GM21381 (cell line): Measurements from ENCODE around the gene MCTP1.
A peak's percentile ranks its signal among the peaks of the same experiment; 100 is the strongest.
"Not testable (repeated sequence)": the region's sequence is repeated elsewhere in the genome, so short reads cannot be mapped to it uniquely, and the experiment has no call there.

Experiments used
- ATAC-seq: cut with Tn5 transposase; IDR thresholded peaks from one replicate; pipeline ENCODE4 v1.9.1; 2021; ENCODE audit warnings: mild to moderate bottlenecking, moderate library complexity; ENCODE audit not compliant: unreplicated experiment

Gene MCTP1

DNA sequence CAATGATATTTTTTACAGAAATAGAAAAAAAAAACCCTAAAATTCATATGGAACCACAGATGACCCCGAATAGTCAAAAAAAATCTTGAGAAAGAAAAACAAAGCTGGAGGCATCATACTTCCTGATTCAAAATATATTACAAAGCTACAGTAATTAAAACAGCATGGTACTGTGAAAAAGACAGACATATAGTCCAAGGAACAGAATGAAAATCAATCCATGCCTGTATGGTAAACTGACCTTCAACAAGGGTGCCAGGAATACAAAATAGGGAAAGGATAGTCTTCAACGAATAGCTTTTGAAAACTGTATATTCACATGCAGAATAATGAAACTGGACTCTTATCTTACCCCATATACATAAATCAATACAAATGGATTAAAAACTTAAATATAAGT is 307.5 kb downstream of the MCTP1 start:
- no peak for ATAC-seq

DNA sequence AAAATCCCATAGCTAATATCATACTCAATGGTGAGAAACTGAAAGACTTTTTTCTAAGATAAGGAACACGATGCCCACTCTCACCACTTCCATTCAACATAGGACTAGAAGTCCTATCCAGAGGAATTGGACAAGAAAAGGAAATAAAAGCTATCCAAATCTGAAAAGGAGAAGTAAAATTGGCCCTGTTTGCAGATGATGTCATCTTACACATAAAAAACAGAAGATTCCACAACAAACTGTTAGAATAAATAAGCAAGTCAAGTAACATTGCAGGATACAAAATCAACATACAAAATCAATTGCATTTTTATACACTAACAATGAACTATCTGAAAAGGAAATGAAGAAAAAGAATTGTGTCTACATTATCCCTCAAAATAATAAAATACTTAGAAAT is 308.0 kb downstream of the MCTP1 start:
- no peak for ATAC-seq

DNA sequence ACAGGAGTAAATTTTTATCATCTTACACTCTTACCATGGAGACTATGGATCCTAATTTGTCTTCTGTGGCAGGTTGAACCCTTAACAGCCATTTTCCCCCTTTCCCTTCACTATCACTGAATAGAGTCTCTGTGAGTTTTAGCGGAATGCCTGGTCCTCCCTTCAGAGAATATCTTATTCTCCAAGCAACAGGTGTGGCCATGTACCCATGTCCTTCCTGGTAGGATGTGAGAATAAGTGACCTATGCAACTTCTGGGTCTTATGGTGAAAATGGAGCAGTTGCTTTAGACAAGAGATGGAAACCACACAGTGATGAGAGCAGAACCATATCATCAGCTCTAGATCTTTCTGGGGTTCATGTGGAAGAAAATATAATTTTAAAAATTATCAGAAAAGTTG is 312.6 kb downstream of the MCTP1 start:
- ATAC-seq: no peak

DNA sequence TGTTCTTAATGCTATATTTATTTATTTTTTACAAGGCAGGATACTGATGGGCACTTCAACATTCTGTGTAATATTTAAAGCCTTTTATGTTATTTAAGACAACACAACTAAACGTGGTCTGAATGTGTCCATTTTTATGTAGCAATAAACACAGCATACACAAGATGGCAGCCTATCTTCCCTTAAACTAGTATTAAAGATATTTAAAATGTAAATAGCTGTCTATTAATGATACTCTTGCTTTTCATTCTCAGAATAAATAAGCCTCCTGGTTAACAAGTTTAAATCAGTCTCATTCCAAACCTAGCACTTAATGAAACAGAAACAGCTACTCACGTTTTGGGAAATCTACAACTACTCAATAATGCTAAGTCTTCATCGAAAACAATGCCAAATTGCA is 315.7 kb downstream of the MCTP1 start:
- ATAC-seq: no peak

DNA sequence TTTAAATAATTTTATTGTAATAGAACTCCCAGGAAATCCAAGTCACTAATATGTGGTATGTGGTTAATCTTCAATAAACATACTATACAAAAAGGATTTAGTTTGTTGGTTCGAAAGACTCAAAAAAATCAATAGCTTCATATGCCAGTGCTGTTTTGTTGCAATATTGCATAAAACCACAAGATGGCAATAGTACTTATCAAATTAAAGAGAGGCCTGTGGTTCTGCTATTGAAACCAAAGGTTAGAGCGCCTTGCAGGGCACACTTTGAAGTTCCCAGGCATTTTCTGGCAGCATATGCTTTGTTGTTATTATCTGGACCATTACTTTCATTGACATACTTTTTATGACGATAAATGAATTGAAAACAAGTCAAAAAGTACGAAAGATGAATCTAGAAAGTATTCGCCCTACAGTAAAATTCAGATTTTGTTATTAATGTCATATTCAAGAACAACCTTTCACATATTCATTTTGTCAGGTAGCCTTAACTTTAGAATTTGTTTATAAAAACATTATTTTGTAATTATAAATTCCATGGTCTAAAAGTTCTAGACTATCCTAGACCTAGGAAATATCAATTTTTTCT is 316.3 kb downstream of the MCTP1 start:
- ATAC-seq: no peak

DNA sequence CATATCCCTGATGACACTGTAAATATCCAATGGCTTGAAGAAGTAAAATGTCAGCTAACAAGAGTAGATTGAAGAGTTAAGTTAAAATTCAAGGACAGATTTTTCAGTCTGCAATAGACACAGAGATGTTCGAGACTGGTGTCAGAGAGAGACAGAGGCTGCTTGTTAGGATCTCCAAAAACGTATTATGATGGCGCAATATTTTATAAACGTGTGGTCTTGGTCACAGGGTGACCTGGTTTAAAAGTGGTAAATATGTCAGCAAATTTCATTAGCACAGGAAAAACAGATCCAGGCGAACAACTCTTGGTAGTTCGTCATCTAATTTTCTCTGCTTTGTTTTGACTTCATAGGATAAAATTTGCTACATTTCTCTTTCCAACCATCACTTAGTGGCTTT is 317.4 kb downstream of the MCTP1 start:
- no peak for ATAC-seq

DNA sequence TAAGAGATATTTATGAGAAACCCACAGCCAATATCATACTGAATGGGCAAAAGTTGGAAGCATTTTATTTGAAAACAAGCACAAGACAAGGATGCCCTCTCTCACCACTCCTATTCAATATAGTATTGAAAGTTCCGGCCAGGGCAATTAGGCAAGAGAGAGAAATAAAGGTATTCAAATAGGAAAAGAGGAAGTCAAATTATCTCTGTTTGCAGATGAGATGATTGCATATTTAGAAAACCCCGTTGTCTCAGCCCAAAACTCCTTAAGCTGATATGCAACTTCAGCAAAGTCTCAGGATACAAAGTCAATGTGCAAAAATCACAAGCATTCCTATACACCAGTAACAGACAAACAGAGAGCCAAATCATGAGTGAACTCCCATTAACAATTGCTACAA is 325.6 kb downstream of the MCTP1 start:
- ATAC-seq: not testable (repeated sequence)

DNA sequence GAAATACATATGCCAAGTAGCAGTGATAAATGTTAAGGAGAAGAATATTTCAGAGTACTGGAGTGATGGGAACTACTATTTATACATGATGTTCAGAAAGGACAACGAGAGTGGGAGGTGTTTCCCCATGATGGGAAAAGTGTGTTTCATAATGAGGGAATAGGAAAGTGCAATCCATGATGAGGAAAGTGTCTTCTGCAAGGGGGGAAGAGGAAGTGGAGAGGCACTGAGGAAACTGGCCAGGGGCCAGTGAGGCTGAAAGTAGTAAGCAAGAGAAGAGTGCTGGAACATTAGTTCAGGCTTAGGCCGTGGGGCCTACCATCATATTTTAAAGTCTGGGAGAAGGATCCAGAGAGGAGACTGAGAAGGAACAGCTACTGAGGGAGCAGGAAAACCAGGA is 339.2 kb downstream of the MCTP1 start:
- ATAC-seq: no peak

DNA sequence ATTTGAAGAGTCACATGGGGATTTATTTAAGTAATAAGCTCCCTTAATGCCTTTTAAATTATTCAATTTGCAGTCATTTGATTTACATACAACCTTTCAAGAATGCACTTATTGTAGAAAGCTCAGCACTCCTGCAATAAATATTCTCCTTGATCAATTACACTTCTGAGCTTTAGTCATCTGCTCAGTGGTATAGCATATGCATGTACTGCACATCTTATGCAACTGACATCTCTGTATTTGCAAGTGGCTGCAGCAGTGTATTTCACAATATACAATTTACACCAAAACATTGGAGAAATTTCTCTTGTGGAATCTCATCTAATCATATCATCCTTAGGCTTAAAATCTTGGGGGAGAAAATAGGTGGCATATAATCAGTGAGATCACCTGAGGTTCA is 340.7 kb downstream of the MCTP1 start:
- ATAC-seq: no peak

DNA sequence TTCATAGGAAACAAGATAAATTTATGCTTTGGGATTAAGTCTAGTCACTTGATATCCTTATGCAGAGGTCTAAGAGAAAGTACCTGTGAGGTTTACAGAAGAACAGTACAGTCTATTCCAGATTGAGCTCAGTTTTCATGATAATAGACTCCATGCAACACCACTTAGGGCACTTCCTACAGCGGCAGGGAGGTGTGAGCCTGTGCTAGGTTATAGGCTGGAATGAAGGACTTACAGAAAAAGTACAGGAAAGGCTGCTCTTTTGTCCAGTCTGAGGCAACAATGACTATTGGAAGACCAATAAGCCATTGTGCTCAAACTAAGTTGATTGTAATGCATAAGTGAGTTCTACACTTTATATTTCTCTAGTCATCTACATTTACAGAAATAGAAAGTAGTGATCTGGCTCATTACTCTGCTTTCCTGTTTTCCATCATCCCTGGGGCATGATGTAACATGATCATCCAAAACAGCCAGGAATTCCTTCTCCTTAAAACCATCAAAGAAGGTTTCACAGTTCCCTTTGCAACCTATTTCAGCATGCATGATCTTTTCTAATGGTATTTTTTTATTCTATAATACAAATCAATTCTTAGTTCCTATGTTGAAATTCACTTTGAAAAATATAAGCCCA is 343.7 kb downstream of the MCTP1 start:
- no peak for ATAC-seq

DNA sequence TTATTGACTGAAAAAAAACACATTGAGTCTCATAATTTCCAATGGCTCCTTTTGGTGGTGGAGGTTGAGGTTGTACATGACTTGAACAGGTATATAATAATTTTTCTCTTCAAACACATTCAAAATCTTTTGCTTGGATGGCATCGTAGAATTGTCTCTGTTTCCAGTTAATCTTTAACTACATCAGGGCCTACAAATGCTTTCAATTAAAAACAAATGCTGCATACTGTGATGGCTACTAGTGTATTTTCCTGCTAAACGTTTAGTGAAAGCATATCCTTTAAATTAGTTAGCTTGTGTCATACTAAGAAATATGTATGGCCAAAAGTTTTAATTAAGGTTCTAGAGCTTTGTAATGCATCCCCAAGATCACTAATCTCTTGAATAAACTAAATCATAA is 352.6 kb downstream of the MCTP1 start:
- ATAC-seq: no peak

DNA sequence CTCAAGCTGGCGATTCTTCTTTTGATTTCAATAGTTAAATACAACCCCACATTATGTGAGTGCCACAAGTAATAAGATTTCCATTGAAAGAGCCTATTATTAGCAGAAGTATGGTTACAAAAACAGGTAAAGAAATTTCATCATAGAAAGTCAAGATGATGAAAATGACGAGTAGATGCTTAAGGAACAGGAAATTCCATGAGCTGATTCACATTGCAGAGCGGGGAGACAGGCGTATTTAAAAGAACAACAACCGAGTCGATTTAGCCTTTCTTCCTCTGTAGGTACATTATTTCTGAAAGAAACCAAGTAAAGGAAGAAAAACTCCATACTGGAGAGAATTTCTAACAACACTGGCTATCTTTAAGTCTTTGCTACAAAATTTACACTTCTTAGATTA is 356.0 kb downstream of the MCTP1 start:
- ATAC-seq: no peak

DNA sequence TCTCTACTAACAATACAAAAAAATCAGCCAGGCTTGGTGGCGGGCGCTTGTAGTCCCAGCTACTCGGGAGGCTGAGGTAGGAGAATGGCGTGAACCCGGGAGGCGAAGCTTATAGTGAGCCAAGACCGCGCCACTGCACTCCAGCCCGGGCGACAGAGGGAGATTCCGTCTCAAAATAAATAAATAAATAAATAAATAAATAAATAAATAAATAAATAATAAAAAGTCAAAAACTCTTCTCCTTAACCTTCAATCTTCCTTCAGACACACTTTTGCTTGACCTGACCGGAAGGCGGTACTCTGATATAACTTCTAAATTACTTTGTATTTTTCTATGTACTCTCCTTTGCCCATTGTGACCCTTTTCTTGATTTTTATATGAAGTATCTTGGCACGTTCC is 364.3 kb downstream of the MCTP1 start:
- ATAC-seq: no peak

DNA sequence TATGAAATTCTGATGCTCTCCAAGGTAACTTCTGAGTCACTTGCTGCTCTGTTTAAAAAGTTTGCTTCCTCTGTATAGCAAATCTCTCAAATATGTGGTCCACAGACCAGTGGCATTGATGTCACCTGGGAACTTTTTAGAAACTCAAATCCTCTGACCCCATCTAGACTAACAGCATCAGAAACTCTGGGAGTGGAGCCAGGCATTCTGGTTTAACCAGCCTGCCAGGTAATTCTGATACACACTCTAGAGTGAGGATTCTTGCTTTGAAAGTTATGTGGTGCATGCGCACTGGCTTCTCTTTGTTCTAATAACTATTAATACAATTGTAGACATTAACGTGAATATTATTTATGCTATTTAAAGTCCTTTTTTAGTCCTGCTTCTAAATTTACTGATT is 368.3 kb downstream of the MCTP1 start:
- no peak for ATAC-seq

DNA sequence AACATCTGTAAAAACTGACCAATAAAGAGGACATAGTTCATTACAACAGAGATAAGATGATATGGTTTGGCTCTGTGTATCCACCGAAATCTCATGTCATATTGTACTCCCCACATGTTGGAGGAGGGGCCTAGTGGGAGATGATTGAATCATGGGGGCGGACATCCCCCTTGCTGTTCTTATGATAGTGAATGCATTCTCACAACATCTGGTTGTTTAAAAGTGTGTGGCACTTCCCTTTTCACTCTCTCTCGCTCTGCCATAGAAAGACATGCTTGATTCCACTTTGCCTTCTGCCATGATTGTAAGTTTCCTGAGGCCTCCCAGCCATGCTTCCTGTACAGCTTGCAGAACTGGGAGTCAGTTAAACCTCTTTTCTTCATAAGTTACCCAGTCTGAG is 373.6 kb downstream of the MCTP1 start:
- ATAC-seq: no peak

DNA sequence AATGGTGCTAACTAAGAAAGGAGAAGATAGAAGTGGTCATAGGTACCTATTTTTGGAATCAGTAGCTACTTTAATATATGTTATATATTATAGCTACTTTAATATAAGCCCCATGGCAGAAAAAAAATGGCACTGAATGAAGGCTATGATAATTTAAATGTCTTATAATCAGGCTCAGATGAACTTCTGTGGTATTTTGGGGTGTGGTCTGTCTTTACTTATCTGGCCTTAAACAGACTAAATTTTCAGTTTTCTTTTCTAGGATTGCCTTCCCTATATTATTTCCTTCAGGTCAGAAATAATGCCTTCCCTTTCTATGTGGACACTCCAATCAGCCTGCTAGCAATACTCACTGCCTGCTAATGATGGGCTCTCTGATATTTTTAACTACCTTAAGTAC is 374.2 kb downstream of the MCTP1 start:
- ATAC-seq: no peak

DNA sequence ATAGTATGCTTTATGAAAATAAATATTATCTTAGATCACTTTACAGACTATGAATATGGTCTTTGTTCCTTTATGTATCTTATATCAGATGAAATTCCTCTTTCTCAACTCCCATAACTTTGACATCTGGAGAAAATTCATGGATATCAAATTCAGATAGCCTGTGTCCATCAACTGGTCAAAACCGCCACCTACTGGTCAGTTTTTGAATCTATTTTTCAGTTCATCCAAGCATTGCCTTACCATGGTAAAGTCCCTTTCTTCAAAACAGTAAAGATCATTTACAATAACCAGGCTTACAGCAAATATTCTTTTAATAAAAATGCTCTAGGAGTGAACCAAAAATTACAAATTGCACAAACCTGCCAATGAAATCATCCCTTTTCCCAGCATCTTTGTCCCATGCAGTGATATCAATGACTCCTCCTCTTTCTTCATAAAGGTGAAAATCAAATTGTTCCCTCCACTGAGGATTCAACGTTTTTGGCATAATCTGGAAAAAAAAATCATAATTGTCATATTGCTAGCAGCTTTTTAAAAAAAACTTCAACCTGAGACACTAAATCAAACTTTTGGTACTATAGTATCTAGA is 375.9 kb downstream of the MCTP1 start:
- no peak for ATAC-seq

DNA sequence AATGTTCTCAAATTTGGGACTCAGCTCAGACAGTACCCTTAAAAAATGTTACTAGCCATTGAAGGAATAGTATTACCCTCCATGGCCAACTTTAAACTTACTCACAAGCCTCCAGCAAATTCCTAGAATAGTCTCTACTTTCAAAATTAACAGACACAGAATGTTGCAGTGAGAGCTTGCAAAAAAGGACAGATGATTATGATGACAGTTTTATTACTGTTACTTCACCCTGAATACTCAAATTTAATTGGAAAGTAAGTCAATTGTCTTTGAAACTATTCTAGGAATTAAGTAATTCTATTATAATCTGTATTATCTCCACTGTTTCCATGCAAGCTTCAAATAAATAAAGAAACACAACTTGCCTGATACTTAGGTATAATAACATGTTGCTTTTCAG is 378.1 kb downstream of the MCTP1 start:
- no peak for ATAC-seq

DNA sequence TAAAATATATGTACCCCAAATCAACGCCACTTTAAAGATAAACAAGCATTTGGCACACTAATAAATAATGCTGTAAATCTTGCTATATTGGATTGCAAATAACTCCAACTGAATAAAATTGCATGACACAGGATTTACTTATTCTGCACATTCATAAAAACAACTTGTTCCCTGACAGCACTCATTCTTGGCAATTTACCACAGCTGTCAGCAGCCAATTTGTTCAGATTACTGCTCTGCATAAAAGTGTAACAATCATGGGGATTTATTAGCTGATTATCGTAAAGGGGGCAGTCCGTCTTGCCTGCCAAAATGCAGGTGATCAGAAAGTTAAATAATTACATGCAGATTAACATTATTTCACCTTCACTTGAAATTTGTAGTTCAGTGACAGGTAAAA is 381.2 kb downstream of the MCTP1 start:
- ATAC-seq: no peak

DNA sequence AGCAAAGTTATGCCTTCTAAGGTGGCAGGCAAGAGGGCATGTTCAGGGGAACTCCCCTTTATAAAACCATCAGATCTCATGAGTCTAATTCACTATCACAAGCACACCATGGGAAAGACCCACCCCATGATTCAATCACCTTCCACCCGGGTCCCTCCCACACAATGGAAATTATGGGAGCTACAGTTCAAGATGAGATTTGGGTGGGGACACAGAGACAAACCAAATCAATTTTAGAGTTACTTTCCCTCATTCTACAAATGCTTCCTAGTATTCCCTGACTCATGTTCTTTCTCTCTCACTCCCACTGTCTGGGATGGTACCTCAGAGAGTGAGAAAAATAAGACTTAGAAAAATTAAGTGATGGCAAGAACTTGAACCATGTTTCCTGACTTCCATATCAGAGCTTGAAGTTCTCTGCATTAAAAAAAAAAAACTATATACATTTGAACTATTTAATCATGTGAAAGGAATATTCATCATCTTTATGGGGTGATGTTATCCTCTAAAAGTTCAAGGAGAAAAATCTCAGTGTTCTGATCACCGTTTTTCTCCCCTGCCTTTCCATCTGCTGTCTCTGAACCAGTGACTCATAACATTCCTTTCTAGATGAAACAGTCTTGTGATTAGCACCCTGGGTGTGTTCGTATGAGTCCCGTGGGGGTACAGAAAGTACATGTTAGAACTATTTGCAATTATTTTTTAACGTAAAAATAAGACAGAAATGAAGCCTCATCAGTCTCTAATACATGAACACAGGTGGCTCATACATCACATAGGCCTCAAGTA is 383.5 kb downstream of the MCTP1 start:
- peak; percentile 80 for ATAC-seq

DNA sequence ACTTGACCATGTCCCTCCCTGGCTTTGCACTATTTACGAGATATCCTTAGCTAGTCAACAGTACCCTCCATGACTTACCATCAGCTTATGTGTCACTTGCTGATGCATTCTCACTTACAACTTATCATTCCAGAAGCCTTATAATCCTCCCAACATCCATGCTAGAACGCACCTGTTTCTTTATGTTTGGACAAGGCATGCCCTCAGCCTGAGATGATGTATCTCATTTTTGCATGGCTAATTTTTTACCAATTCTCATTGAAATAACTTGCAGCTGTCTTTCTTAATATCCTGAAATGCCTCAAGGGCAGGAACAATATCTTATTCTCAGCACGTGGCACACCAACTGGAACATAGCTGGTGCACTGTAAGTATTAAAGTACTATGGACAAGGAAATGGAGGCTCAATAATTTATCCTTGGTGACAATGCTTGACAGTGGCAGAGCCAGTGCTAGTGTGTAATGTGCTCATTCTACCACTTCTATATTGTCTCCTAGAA is 384.8 kb downstream of the MCTP1 start:
- no peak for ATAC-seq
